Suprapubic skin (tissue), 4 donors: ENCODE data around the gene SLC37A4. TPM values are rescaled to one million over a fixed set of nuclear protein-coding genes. Genes with fewer than 3 reads are reported as not detected.

Experiments used
- DNase-seq, 2 donors: peaks; one replicate each; pipeline ENCODE4 v3.0.0-alpha.2; 2019; ENCODE audit warnings: low spot score in 2 of 2
- H3K27ac ChIP-seq: fragments of 200-600 bp; sonication (generic); one replicate; pipeline ENCODE4 v1.5.1; 2019
- H3K27me3 ChIP-seq: fragments of 200-600 bp; sonication (generic); one replicate; pipeline ENCODE4 v1.5.1; 2019
- H3K36me3 ChIP-seq: fragments of 200-600 bp; sonication (generic); one replicate; pipeline ENCODE4 v1.5.1; 2019
- H3K4me1 ChIP-seq: fragments of 200-600 bp; sonication (generic); one replicate; pipeline ENCODE4 v1.5.1; 2019
- H3K4me3 ChIP-seq: fragments of 200-600 bp; sonication (generic); one replicate; pipeline ENCODE4 v1.5.1; 2019; ENCODE audit warnings: mild to moderate bottlenecking
- H3K9me3 ChIP-seq: fragments of 200-600 bp; sonication (generic); one replicate; pipeline ENCODE4 v1.5.1; 2019
- CTCF ChIP-seq, 2 donors: fragments of 200-600 bp in 1 of 2; fragments of 450-650 bp in 1 of 2; sonication (generic) in 1 of 2; IDR thresholded peaks; one replicate each; pipeline ENCODE4 v1.5.1; 2016 to 2019; ENCODE audit warnings: antibody characterized with exemption in 2 of 2, mild to moderate bottlenecking in 1 of 2, moderate library complexity in 1 of 2
- EP300 ChIP-seq: sonication (generic); formaldehyde crosslinking; IDR thresholded peaks from one replicate; pipeline ENCODE4 v1.6.1; 2017; ENCODE audit warnings: antibody characterized with exemption
- POLR2A ChIP-seq, 2 donors: fragments of 450-650 bp; IDR thresholded peaks; one replicate each; pipeline ENCODE4 v1.6.1; 2017; ENCODE audit warnings: antibody characterized with exemption in 2 of 2, mild to moderate bottlenecking in 2 of 2, moderate library complexity in 2 of 2
- POLR2AphosphoS5 ChIP-seq, 3 donors: sonication (generic); formaldehyde crosslinking; IDR thresholded peaks; one replicate each; pipeline ENCODE4 v1.6.1; 2017; ENCODE audit warnings: antibody characterized with exemption in 3 of 3
- WGBS: methylation state at CpG from one replicate; pipeline ENCODE4 v1.1.5; 2018; 5-methylcytosine and 5-hydroxymethylcytosine counted together
- total RNA-seq, 4 donors: library from RNA; depleted of rRNA; stranded (reverse); fragments of >200 nt; gene quantifications; one replicate each; pipeline ENCODE4 v1.1.0, GENCODE V29; 2016

SLC37A4 gene
- total RNA-seq, 4 donors from 2014 or later = 17.8 to 24.5 (median 20.5) TPM

DNA sequence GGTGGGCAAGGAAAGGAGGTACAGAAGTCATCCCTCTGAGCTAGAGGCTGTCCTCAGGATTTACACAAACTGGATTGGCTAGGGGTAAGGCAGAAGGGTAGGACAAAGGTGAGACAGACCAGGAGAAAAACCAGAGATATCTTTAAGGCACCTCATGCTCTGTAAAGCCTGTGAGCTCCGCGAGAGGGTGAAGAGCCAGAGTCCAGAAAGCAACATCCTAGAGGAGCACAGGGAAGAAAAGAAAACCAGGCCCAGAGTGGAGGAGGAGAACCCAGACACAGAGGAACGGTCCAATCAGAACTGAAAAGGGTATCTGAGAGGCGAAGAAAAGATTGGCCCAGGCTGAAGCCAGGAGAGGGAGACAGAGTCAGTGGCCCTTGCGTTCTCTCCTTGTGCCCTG lies 5.1 kb downstream of the SLC37A4 start:
- TF ChIP-seq EP300 (no peak), POLR2A (IDR thresholded peaks at IDR 0.05) (no peak), CTCF (IDR thresholded peaks at IDR 0.05) (no peak), POLR2AphosphoS5 (IDR thresholded peaks at IDR 0.05) (no peak)
- H3K4me3 ChIP-seq = no peak overlapping the region
- WGBS = 92% methylated on average over 5 of the region's 5 CpGs
- no peaks in the 10 kb centered on the region for H3K27me3 ChIP-seq
- no peaks in the 10 kb centered on the region for H3K9me3 ChIP-seq
- no peak for DNase-seq
- peaks cover 34% of the 10 kb centered on the region for H3K4me1 ChIP-seq
- H3K36me3 ChIP-seq = peaks cover 34% of the 10 kb centered on the region
- H3K27ac ChIP-seq = no peak overlapping the region

- no peak for TF ChIP-seq POLR2A (IDR thresholded peaks at IDR 0.05)
- TF ChIP-seq CTCF (IDR thresholded peaks at IDR 0.05) = no peak
- TF ChIP-seq POLR2AphosphoS5 (IDR thresholded peaks at IDR 0.05) = no peak
- no peak for TF ChIP-seq EP300
- peaks cover 34% of the 10 kb centered on the region for H3K4me1 ChIP-seq
- WGBS = 63% methylated on average over 5 of the region's 5 CpGs
- no peaks in the 10 kb centered on the region for H3K9me3 ChIP-seq
- H3K4me3 ChIP-seq = no peak overlapping the region
- H3K27ac ChIP-seq = no peak overlapping the region
- DNase-seq = no peak
- H3K36me3 ChIP-seq = peaks cover 34% of the 10 kb centered on the region
- H3K27me3 ChIP-seq = no peaks in the 10 kb centered on the region
Measured at GRCh38 chr11:119025099-119025473, 5.6 kb downstream of the SLC37A4 start.

- TF ChIP-seq CTCF (IDR thresholded peaks at IDR 0.05) (no peak), EP300 (no peak), POLR2AphosphoS5 (IDR thresholded peaks at IDR 0.05) (no peak), POLR2A (IDR thresholded peaks at IDR 0.05) (no peak)
- DNase-seq = no peak
- 70% methylated on average over 13 of the region's 15 CpGs for WGBS
- H3K27me3 ChIP-seq = no peaks in the 10 kb centered on the region
- H3K4me3 ChIP-seq = no peak overlapping the region
- H3K27ac ChIP-seq = no peak overlapping the region
- H3K9me3 ChIP-seq = no peaks in the 10 kb centered on the region
- peaks cover 34% of the 10 kb centered on the region for H3K4me1 ChIP-seq
- peaks cover 34% of the 10 kb centered on the region for H3K36me3 ChIP-seq
Measured at GRCh38 chr11:119024430-119025098, 6.1 kb downstream of the SLC37A4 start.

GRCh38 chr11:119023741-119024140 lies 6.9 kb downstream of the SLC37A4 start:
- no peak for TF ChIP-seq POLR2A (IDR thresholded peaks at IDR 0.05)
- TF ChIP-seq POLR2AphosphoS5 (IDR thresholded peaks at IDR 0.05) = no peak
- no peak for TF ChIP-seq EP300
- no peak for TF ChIP-seq CTCF (IDR thresholded peaks at IDR 0.05)
- H3K9me3 ChIP-seq = no peaks in the 10 kb centered on the region
- H3K27me3 ChIP-seq = no peaks in the 10 kb centered on the region
- peaks cover 34% of the 10 kb centered on the region for H3K36me3 ChIP-seq
- peaks cover 31% of the 10 kb centered on the region for H3K4me1 ChIP-seq
- no peak for DNase-seq
- no peak overlapping the region for H3K27ac ChIP-seq
- H3K4me3 ChIP-seq = no peak overlapping the region

DNA sequence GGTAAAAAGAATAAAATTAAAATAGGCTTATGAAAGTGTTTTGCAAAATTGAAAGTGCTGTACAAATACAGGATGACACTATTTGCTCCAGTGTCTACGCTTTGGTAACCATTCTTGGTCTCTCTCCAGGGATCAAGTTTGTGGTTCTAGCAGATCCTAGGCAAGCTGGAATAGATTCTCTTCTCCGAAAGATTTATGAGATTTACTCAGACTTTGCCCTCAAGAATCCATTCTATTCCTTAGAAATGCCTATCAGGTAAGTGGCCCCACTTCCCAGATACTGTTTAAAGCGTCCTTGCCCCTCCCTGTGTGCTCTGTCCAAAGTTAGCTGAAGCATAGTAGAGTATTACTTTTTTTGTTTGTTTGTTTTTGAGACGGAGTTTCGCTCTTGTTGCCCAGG lies 9.0 kb downstream of the SLC37A4 start:
- Histone ChIP-seq H3K9me3 (no peaks in the 10 kb centered on the region), H3K4me1 (peaks cover 35% of the 10 kb centered on the region), H3K36me3 (peaks cover 35% of the 10 kb centered on the region), H3K27me3 (no peaks in the 10 kb centered on the region), H3K4me3 (no peak overlapping the region), H3K27ac (no peak overlapping the region)
- TF ChIP-seq EP300 (no peak), POLR2A (IDR thresholded peaks at IDR 0.05) (no peak), CTCF (IDR thresholded peaks at IDR 0.05) (no peak)
- DNase-seq = no peak
- WGBS = 90% methylated on average over 5 of the region's 5 CpGs
